GM12872 (cell line): ENCODE results near the gene MOGAT2.

Experiments
- TF ChIP-seq, protein P1 (sequence below): IDR thresholded peaks from 3 replicates; pipeline ENCODE4 v1.5.1; 2011; ENCODE audit warnings: low read depth, mild to moderate bottlenecking, low read length, moderate library complexity; ENCODE audit not compliant: insufficient read depth

Gene MOGAT2

GRCh38 chr11:75734491-75735180, 17.0 kb downstream of the MOGAT2 start:
- TF ChIP-seq, protein P1, sequence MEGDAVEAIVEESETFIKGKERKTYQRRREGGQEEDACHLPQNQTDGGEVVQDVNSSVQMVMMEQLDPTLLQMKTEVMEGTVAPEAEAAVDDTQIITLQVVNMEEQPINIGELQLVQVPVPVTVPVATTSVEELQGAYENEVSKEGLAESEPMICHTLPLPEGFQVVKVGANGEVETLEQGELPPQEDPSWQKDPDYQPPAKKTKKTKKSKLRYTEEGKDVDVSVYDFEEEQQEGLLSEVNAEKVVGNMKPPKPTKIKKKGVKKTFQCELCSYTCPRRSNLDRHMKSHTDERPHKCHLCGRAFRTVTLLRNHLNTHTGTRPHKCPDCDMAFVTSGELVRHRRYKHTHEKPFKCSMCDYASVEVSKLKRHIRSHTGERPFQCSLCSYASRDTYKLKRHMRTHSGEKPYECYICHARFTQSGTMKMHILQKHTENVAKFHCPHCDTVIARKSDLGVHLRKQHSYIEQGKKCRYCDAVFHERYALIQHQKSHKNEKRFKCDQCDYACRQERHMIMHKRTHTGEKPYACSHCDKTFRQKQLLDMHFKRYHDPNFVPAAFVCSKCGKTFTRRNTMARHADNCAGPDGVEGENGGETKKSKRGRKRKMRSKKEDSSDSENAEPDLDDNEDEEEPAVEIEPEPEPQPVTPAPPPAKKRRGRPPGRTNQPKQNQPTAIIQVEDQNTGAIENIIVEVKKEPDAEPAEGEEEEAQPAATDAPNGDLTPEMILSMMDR, result no peak

DNA sequence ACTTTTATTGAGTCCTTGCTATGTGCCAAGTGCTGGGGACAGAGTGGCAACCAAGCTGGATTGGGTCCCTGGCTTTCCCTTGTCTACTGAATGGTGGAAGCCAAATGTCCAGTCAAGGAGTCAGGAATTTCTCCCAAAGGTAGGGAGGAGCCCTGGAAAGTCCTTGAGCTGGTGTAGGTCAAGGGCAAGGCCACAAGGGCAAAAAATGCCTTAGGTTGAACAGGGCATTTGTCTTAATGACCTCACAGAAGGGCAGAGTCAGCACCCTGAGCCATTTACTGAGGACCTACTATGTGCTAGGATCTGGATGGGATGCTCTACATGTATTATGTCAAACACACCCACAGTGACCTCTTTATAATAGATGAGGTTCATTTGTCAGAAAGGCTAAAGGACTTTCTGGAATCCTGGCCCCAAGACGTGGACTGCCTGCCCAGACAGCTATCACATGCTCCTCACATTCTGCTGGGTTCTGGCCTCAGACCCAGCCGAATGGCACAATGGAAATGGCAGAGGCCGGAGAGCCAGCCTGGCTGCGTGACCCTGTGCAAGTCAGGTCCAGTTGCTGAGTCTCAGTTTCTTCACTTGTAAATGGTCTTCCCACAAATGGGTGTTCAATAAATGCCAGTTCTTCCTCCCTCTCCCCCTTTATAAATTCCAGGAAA, 17.7 kb downstream of the MOGAT2 start:
- TF ChIP-seq, protein P1, result no peak

GRCh38 chr11:75737314-75737713, 19.7 kb downstream of the MOGAT2 start:
- TF ChIP-seq, protein P1, result no peak

- TF ChIP-seq, protein P1, result no peak
Measured at GRCh38 chr11:75740681-75741080, 23.0 kb downstream of the MOGAT2 start.

GRCh38 chr11:75743711-75744563, 26.3 kb downstream of the MOGAT2 start:
- TF ChIP-seq, protein P1, result no peak

DNA sequence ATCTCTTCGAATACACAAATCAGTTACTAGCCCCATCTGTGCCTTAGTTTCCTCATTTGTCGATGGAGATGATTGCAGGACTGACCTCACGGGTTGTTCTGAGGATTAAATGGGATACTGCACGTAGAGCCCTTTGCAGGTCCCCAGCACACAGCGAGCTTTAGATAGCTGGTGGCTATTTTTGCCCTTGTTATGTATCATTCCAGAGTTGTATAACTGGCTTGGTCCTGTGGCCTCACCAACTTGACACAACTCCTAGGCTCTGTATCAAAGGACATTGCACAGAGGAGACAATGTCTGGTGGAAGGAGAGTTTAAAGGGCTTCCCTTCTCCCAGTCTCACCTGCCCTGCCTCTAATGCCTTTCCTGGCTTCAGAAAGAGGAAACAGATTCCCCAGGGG, 28.2 kb downstream of the MOGAT2 start:
- TF ChIP-seq, protein P1, result no peak

DNA sequence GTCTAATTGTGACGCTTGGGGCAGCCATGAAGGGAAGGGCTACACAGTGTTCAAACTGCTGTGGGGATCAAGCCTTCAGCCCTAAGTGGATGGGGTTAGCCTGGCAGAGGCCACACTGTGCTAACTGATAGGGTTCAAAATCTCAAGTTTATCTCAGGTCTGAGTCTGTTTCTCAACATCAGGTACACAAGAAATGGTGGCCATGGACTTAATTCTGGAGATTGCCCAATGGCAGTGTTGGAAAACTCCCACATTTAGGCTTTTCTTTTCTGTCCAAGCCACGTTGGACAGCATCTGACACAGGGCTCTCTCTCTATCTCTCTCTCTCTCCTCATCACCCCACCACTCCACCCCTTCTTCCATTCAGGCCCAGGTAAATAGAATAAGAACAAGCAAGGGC, 40.0 kb downstream of the MOGAT2 start:
- TF ChIP-seq, protein P1, result no peak
